SK-N-SH (cell line): ENCODE results near the gene RALBP1.

Experiments used
- CTCF ChIP-seq: fragments of 200-600 bp; sonication (generic); IDR thresholded peaks from 2 replicates; pipeline ENCODE4 v1.6.1; 2017; ENCODE audit warnings: antibody characterized with exemption, mild to moderate bottlenecking, moderate library complexity
- POLR2AphosphoS5 ChIP-seq: IDR thresholded peaks from 2 replicates; pipeline ENCODE4 v1.6.1; 2012; ENCODE audit warnings: low read depth, low read length
- SIN3A ChIP-seq: IDR thresholded peaks from 2 replicates; pipeline ENCODE4 v1.6.1; 2012; ENCODE audit warnings: low read depth, mild to moderate bottlenecking, low read length, moderate library complexity, borderline replicate concordance

GRCh38 chr18:9537677-9538076 is 62.4 kb downstream of the RALBP1 start:
- no peak for TF ChIP-seq CTCF
- TF ChIP-seq POLR2AphosphoS5: no peak
- TF ChIP-seq SIN3A: no peak
